Osteocyte (in vitro differentiated cells): Measurements from ENCODE around the gene C1orf141. TPM values are rescaled to one million over a fixed set of nuclear protein-coding genes. Genes with fewer than 3 reads are reported as not detected.

ENCODE experiments used
- DNase-seq: peaks from one replicate; pipeline ENCODE4 v3.0.0; 2021; ENCODE audit warnings: mixed read lengths; ENCODE audit not compliant: unreplicated experiment; ENCODE audit errors: extremely low spot score
- H3K27ac Mint-ChIP-seq: one replicate; pipeline ENCODE4 v1.8.0; 2021; ENCODE audit warnings: mild to moderate bottlenecking, mixed read lengths; ENCODE audit not compliant: unreplicated experiment
- H3K27me3 Mint-ChIP-seq: one replicate; pipeline ENCODE4 v1.8.0; 2021; ENCODE audit warnings: mixed read lengths; ENCODE audit not compliant: unreplicated experiment
- H3K36me3 Mint-ChIP-seq: one replicate; pipeline ENCODE4 v1.8.0; 2021; ENCODE audit warnings: mixed read lengths; ENCODE audit not compliant: unreplicated experiment
- H3K4me1 Mint-ChIP-seq: one replicate; pipeline ENCODE4 v1.8.0; 2021; ENCODE audit warnings: mixed read lengths; ENCODE audit not compliant: unreplicated experiment
- H3K4me3 Mint-ChIP-seq: one replicate; pipeline ENCODE4 v1.8.0; 2021; ENCODE audit warnings: mild to moderate bottlenecking, moderate library complexity, mixed read lengths; ENCODE audit not compliant: unreplicated experiment
- H3K9me3 Mint-ChIP-seq: one replicate; pipeline ENCODE4 v1.8.0; 2021; ENCODE audit warnings: mixed read lengths; ENCODE audit not compliant: unreplicated experiment
- long read RNA-seq: library from polyadenylated mRNA; unstranded; transcript quantifications from one replicate; pipeline ENCODE4 v2.0.0, GENCODE V29; 2021
- total RNA-seq: library from RNA; stranded (reverse); gene quantifications from 2 replicates; pipeline ENCODE4 v1.2.1, GENCODE V29; 2021
- TF ChIP-seq, protein P1 (sequence below): fragments of 200-600 bp; sonication (generic); IDR thresholded peaks from 2 replicates; pipeline ENCODE4 v1.5.0; 2021; ENCODE audit warnings: antibody characterized with exemption, mild to moderate bottlenecking, moderate library complexity

C1orf141 gene
- total RNA-seq: not detected in 2 replicates
- long read RNA-seq: 0 reads

DNA sequence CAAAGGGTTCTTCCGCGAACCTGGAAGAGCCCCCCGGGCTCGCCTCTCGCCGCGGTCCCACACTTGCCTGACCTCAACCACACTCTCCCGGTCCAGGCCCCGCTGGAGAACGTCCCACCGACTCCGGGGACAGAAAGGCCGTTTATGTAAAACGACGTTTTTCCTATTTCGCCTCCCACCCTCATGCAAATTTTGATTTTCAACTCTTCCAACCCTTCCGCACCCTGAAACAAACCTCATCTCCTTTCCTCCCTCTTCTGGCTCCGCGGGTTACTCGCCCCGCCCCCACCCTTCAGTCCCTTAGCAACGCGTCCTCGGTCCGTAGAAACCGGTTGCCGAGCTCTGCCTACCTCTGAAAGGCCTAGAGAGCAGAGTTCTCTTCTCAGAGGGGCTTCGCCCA is at the start of gene C1orf141:
Gene C1orf141 (minus strand): TSS at position 276 of the 400 bp plus-strand sequence. CDS start 7,730 bp downstream, outside the sequence.
- Mint-ChIP-seq H3K4me1 (peaks cover 3% of the 10 kb centered on the region), H3K27ac (no peak within 1 kb of the TSS), H3K36me3 (no peaks in the 10 kb centered on the region), H3K27me3 (peaks cover 2% of the 10 kb centered on the region), H3K9me3 (no peaks in the 10 kb centered on the region), H3K4me3 (peak within 1 kb of the TSS; percentile 56)
- TF ChIP-seq, protein P1, sequence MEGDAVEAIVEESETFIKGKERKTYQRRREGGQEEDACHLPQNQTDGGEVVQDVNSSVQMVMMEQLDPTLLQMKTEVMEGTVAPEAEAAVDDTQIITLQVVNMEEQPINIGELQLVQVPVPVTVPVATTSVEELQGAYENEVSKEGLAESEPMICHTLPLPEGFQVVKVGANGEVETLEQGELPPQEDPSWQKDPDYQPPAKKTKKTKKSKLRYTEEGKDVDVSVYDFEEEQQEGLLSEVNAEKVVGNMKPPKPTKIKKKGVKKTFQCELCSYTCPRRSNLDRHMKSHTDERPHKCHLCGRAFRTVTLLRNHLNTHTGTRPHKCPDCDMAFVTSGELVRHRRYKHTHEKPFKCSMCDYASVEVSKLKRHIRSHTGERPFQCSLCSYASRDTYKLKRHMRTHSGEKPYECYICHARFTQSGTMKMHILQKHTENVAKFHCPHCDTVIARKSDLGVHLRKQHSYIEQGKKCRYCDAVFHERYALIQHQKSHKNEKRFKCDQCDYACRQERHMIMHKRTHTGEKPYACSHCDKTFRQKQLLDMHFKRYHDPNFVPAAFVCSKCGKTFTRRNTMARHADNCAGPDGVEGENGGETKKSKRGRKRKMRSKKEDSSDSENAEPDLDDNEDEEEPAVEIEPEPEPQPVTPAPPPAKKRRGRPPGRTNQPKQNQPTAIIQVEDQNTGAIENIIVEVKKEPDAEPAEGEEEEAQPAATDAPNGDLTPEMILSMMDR: no peak
- DNase-seq: no peak

DNA sequence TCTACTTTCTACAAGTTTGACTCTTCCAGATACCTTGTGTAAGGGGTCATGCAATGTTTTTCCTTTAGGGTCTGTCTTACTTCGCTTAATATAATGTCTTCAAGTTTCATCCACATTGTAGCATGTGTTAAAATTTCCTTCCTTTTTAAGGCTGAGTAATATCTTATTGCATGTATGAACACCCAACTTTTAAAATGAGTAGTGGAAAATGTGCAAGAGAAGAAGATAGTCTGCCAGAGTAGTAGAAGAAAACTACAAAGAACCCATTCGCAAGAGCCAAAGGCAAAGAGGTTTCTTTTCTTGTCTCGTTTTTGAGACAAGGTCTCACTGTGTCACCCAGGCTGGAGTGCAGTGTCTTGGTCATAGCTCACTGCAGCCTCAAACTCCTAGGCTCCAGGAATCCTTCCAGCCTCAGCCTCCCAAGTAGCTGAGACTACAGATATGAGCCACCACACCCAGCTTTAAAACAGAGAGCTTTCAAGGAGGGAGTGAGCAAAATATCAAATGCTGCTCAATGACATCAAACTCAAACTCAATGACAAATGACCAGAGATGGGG is 40.8 kb upstream of the C1orf141 start:
- DNase-seq: no peak
- no peak overlapping the region for H3K4me3 Mint-ChIP-seq
- no peaks in the 10 kb centered on the region for H3K36me3 Mint-ChIP-seq
- H3K4me1 Mint-ChIP-seq: no peaks in the 10 kb centered on the region
- no peak overlapping the region for H3K27ac Mint-ChIP-seq
- H3K9me3 Mint-ChIP-seq: no peaks in the 10 kb centered on the region
- H3K27me3 Mint-ChIP-seq: peaks cover 47% of the 10 kb centered on the region
- TF ChIP-seq, protein P1: no peak

GRCh38 chr1:67174716-67175284 is 40.0 kb upstream of the C1orf141 start:
- H3K36me3 Mint-ChIP-seq: no peaks in the 10 kb centered on the region
- H3K9me3 Mint-ChIP-seq: no peaks in the 10 kb centered on the region
- no peak overlapping the region for H3K4me3 Mint-ChIP-seq
- no peaks in the 10 kb centered on the region for H3K4me1 Mint-ChIP-seq
- H3K27me3 Mint-ChIP-seq: peaks cover 49% of the 10 kb centered on the region
- DNase-seq: no peak
- H3K27ac Mint-ChIP-seq: no peak overlapping the region
- TF ChIP-seq, protein P1: no peak

GRCh38 chr1:67173988-67174387 is 39.2 kb upstream of the C1orf141 start:
- Mint-ChIP-seq H3K27ac (no peak overlapping the region), H3K4me1 (no peaks in the 10 kb centered on the region), H3K36me3 (no peaks in the 10 kb centered on the region), H3K4me3 (no peak overlapping the region), H3K27me3 (peaks cover 48% of the 10 kb centered on the region), H3K9me3 (no peaks in the 10 kb centered on the region)
- no peak for DNase-seq
- TF ChIP-seq, protein P1: no peak

- Mint-ChIP-seq H3K27me3 (peaks cover 39% of the 10 kb centered on the region), H3K27ac (no peak overlapping the region), H3K9me3 (no peaks in the 10 kb centered on the region), H3K36me3 (no peaks in the 10 kb centered on the region), H3K4me1 (no peaks in the 10 kb centered on the region), H3K4me3 (no peak overlapping the region)
- no peak for DNase-seq
- TF ChIP-seq, protein P1: no peak
These were observed 37.2 kb upstream of the C1orf141 start for GRCh38 chr1:67171978-67172377.
